Lower leg skin (tissue), 3 donors: ENCODE measurements around the gene CSTF1.

Experiments
- CTCF ChIP-seq, 3 donors: fragments of 450-650 bp; IDR thresholded peaks; one replicate each; pipeline ENCODE4 v1.5.1; 2016; ENCODE audit warnings: antibody characterized with exemption in 3 of 3, mild to moderate bottlenecking in 3 of 3, moderate library complexity in 2 of 3
- POLR2A ChIP-seq, 2 donors: fragments of 450-650 bp; IDR thresholded peaks; one replicate each; pipeline ENCODE4 v1.6.1; 2016 to 2017; ENCODE audit warnings: antibody characterized with exemption in 2 of 2, mild to moderate bottlenecking in 1 of 2, moderate library complexity in 1 of 2

GRCh38 chr20:56442389-56443365, 50.2 kb downstream of the CSTF1 start:
- TF ChIP-seq CTCF (IDR thresholded peaks at IDR 0.05) (no peak), POLR2A (IDR thresholded peaks at IDR 0.05) (no peak)
